ENCODE results near the gene CD86.

DNA sequence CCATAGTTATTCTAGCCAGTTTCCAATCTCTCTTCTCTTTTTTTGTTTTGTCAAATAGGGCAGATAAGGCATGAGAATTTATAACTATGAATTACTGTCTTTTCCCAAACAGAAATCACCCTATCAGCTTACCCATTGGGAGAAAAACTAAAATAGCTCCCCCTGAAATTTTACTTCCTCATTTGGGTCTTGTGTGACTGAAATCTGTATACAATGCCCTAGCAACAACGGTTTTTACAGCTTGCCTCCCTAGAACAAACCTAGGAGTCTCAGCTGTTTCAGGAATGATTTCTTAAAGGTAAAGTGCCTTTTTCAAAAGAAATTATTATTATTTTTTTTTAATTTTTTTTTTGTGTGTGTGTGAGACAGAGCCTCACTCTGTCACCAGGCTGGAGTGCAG lies 56.8 kb downstream of the CD86 start:
- TF ChIP-seq, protein P1, sequence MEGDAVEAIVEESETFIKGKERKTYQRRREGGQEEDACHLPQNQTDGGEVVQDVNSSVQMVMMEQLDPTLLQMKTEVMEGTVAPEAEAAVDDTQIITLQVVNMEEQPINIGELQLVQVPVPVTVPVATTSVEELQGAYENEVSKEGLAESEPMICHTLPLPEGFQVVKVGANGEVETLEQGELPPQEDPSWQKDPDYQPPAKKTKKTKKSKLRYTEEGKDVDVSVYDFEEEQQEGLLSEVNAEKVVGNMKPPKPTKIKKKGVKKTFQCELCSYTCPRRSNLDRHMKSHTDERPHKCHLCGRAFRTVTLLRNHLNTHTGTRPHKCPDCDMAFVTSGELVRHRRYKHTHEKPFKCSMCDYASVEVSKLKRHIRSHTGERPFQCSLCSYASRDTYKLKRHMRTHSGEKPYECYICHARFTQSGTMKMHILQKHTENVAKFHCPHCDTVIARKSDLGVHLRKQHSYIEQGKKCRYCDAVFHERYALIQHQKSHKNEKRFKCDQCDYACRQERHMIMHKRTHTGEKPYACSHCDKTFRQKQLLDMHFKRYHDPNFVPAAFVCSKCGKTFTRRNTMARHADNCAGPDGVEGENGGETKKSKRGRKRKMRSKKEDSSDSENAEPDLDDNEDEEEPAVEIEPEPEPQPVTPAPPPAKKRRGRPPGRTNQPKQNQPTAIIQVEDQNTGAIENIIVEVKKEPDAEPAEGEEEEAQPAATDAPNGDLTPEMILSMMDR (IDR thresholded peaks at IDR 0.05 in 2 of 3, conservative IDR thresholded peaks at IDR 0.05 in 1 of 3; ENCODE audit: insufficient read depth in 2 of 3, low read depth in 1 of 3, low read length in 3 of 3): no peak
- TF ChIP-seq CREM (IDR thresholded peaks at IDR 0.05; ENCODE audit: low read depth): no peak
- TF ChIP-seq, protein P2, sequence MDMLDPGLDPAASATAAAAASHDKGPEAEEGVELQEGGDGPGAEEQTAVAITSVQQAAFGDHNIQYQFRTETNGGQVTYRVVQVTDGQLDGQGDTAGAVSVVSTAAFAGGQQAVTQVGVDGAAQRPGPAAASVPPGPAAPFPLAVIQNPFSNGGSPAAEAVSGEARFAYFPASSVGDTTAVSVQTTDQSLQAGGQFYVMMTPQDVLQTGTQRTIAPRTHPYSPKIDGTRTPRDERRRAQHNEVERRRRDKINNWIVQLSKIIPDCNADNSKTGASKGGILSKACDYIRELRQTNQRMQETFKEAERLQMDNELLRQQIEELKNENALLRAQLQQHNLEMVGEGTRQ (CRISPR knock-in tag; IDR thresholded peaks at IDR 0.05): no peak
- TF ChIP-seq, protein P3, sequence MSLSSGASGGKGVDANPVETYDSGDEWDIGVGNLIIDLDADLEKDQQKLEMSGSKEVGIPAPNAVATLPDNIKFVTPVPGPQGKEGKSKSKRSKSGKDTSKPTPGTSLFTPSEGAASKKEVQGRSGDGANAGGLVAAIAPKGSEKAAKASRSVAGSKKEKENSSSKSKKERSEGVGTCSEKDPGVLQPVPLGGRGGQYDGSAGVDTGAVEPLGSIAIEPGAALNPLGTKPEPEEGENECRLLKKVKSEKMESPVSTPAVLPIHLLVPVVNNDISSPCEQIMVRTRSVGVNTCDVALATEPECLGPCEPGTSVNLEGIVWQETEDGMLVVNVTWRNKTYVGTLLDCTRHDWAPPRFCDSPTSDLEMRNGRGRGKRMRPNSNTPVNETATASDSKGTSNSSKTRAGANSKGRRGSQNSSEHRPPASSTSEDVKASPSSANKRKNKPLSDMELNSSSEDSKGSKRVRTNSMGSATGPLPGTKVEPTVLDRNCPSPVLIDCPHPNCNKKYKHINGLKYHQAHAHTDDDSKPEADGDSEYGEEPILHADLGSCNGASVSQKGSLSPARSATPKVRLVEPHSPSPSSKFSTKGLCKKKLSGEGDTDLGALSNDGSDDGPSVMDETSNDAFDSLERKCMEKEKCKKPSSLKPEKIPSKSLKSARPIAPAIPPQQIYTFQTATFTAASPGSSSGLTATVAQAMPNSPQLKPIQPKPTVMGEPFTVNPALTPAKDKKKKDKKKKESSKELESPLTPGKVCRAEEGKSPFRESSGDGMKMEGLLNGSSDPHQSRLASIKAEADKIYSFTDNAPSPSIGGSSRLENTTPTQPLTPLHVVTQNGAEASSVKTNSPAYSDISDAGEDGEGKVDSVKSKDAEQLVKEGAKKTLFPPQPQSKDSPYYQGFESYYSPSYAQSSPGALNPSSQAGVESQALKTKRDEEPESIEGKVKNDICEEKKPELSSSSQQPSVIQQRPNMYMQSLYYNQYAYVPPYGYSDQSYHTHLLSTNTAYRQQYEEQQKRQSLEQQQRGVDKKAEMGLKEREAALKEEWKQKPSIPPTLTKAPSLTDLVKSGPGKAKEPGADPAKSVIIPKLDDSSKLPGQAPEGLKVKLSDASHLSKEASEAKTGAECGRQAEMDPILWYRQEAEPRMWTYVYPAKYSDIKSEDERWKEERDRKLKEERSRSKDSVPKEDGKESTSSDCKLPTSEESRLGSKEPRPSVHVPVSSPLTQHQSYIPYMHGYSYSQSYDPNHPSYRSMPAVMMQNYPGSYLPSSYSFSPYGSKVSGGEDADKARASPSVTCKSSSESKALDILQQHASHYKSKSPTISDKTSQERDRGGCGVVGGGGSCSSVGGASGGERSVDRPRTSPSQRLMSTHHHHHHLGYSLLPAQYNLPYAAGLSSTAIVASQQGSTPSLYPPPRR (CRISPR knock-in tag; IDR thresholded peaks at IDR 0.05; ENCODE audit: borderline replicate concordance): no peak
- TF ChIP-seq, protein P4, sequence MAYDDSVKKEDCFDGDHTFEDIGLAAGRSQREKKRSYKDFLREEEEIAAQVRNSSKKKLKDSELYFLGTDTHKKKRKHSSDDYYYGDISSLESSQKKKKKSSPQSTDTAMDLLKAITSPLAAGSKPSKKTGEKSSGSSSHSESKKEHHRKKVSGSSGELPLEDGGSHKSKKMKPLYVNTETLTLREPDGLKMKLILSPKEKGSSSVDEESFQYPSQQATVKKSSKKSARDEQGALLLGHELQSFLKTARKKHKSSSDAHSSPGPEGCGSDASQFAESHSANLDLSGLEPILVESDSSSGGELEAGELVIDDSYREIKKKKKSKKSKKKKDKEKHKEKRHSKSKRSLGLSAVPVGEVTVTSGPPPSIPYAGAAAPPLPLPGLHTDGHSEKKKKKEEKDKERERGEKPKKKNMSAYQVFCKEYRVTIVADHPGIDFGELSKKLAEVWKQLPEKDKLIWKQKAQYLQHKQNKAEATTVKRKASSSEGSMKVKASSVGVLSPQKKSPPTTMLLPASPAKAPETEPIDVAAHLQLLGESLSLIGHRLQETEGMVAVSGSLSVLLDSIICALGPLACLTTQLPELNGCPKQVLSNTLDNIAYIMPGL (CRISPR knock-in tag; IDR thresholded peaks at IDR 0.05): no peak
- TF ChIP-seq ZEB2 (IDR thresholded peaks at IDR 0.05): no peak
